ENCODE results near the gene P2RX7.
"Not testable (repeated sequence)": the region's sequence is repeated elsewhere in the genome, so short reads cannot be mapped to it uniquely, and the experiment has no call there.

Gene P2RX7

GRCh38 chr12:121170611-121171260, 38.1 kb downstream of the P2RX7 start:
- no peak for DNase-seq (ENCODE audit: low read depth in 3 of 3)

DNA sequence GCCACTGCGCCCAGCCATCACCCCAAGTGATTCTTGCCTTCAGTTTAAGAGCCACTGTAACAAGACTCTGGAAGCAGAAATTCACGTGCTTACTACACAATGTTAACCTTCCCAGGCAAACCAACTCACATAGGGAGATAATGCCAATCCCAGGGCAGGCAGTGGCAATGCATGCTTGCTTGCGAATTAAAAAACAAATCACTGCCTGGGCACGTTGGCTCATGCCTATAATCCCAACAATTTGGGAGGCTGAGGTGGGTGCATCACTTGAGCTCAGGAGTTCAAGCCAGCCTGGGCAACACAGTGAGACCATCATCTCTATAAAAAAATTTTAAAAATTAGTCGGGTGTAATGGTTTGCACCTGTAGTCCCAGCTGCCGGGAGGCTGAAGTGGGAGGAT, 39.5 kb downstream of the P2RX7 start:
- DNase-seq (ENCODE audit: low read depth in 3 of 3): no peak

DNA sequence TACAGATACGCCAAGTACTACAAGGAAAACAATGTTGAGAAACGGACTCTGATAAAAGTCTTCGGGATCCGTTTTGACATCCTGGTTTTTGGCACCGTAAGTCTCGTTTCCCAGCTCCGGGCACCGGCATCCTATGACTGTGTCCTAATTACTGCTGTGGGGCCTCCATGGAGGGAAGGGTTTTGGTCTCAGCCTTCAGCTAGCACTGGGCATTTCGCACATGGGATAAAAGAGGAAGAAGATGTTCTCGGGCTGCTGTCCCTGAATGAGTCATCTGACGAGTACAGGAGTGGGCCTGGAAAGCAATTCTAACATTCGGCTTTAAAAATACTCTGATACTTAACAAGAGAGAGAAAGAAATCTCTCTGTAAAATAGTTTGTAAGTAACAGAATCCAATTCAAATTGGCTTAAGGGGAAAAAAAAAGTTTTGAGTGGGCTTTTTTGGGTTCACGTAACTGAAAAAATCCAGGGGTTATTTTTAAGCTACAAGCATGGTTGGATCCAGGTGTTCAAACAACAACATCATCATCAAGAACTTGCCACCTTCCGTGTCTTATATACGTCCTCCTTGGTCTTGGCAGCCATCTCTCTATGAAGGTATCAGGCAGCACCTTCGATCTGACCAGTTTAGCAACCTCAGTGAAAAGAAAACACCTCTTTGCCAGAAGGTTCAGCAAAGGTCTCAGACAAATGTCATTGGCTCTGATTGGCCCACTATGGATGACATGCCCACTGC, 42.9 kb downstream of the P2RX7 start:
- DNase-seq (ENCODE audit: low read depth in 3 of 3): no peak

DNA sequence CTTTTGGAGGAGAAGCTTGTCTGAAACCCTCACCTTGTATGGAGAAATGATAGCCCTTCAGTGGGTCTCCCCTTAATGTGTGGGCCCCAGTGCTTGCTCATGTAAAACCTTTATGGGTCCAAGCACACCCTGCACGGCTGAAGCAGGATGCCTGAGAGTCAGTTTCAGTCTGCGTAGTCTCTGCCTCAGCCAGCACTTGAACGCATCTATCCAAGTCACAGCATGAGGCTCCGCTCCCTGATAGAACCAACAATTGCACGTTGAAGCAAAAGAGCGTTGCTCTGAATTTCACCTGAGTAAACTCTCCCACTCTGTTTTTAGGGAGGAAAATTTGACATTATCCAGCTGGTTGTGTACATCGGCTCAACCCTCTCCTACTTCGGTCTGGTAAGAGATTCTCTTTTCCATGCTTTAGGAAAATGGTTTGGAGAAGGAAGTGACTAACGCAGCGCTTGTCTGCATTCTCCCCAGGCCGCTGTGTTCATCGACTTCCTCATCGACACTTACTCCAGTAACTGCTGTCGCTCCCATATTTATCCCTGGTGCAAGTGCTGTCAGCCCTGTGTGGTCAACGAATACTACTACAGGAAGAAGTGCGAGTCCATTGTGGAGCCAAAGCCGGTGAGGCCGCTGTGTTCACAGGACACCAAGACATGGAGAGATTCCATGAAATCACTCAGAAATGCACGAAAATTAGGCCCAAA, 44.3 kb downstream of the P2RX7 start:
- no peak for DNase-seq (ENCODE audit: low read depth in 3 of 3)

GRCh38 chr12:121181181-121181580, 48.5 kb downstream of the P2RX7 start:
- DNase-seq (ENCODE audit: low read depth in 3 of 3): no peak

GRCh38 chr12:121182222-121182893, 49.7 kb downstream of the P2RX7 start:
- DNase-seq (ENCODE audit: low read depth in 3 of 3): no peak

GRCh38 chr12:121184425-121184824, 51.7 kb downstream of the P2RX7 start:
- no peak for DNase-seq (ENCODE audit: low read depth in 3 of 3)

DNA sequence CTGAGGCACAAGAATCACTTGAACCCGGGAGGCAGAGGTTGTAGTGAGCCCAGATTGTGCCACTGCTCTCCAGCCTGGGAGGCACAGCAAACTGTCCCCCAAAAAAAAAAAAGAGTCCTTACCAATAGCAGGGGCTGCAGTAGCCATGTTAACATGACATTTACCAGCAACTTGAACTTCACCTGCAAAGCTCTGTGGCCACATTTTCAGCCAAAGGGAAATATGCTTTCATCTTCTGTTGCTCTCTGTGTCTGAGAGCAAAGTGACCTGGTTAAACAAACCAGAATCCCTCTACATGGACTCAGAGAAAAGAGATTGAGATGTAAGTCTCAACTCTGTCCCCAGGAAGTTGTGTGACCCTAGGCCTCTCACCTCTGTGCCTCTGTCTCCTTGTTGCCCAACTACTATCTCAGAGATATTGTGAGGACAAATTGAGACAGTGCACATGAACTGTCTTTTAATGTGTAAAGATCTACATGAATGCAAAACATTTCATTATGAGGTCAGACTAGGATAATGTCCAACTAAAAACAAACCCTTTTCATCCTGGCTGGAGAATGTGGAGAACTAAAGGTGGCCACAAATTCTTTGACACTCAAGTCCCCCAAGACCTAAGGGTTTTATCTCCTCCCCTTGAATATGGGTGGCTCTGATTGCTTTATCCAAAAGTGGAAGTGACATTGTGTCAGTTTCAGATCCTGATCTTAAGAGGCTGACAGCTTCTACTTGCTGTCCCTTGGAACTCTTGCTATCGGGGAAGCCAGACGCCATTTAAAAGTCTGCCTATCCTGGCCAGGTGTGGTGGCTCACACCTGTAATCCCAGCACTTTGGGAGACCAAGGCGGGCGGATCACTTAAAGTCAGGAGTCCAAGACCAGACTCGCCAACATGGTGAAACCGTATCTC, 52.6 kb downstream of the P2RX7 start:
- no peak for DNase-seq (ENCODE audit: low read depth in 3 of 3)

- no peak for DNase-seq (ENCODE audit: low read depth in 3 of 3)
Observed at GRCh38 chr12:121186826-121187225, 54.1 kb downstream of the P2RX7 start.

DNA sequence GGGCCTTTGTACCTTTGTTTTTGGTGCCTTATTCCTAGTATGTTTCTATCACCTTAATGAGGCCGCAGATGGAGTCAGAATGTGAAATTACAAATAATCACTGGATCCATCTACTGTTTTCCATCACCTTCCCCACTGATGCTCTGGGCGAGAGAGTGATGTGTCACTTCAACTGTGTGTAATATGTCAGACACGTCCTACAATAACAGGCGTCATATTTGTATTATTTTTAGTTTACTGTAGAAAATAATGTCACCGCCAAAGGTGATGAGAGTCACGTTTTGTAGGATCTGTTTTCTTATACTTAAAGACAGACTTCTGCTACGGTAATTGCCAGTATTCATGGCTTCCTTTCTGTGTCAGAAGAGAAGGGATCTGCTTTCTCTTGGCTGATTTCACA, 54.8 kb downstream of the P2RX7 start:
- DNase-seq (ENCODE audit: low read depth in 3 of 3): no peak

- DNase-seq (ENCODE audit: low read depth in 3 of 3): no peak
Observed at GRCh38 chr12:121188227-121188626, 55.6 kb downstream of the P2RX7 start.

DNA sequence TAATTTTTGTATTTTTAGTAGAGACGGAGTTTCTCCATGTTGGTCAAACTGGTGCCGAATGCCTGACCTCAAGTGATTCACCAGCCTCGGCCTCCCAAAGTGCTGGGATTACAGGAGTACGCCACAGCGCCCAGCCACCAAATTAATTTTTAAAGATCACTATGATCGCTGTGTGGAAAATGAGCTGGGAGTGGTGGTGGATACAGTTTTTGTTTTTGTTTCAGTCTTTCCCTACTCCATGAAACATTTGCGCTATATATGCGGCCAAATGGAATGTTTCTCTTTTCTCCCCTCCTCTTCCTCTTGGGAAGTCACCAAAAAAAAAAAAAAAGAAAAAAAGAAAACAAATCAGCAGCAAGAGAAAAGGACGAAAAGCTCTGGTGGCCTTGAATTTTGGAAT, 56.5 kb downstream of the P2RX7 start:
- DNase-seq (ENCODE audit: low read depth in 3 of 3): no peak

DNA sequence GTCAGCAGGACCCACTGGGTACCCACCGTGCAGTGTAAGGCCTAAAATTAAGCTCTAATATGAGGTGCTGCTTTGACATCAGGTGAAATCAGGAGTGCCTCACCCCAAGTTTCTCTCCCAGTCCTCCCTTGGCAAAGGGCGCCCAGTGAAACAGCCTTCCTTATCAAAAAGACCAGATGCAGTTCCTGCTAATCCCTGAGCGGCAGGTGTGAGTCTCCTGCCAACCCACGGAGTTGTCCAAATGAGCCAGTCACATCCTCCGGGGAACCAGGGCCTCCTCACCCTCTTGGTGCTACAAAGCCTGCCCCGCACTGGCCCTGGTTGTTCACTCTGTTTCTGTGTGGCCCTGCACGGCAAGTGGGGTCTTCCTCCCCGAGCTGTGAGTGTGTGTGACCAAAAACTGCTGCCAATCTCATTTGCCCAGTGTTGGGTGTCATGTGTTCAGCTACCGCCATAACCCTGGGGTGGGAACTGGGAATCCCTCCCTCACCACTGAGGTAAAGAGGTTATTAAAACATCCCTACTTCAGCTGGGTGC, 57.0 kb downstream of the P2RX7 start:
- no peak for DNase-seq (ENCODE audit: low read depth in 3 of 3)

- no peak for DNase-seq (ENCODE audit: low read depth in 3 of 3)
Observed at GRCh38 chr12:121190523-121191031, 57.9 kb downstream of the P2RX7 start.

- DNase-seq (ENCODE audit: low read depth in 3 of 3): no peak
Observed at GRCh38 chr12:121191151-121191550, 58.5 kb downstream of the P2RX7 start.

GRCh38 chr12:121196902-121197301, 64.2 kb downstream of the P2RX7 start:
- no peak for DNase-seq (ENCODE audit: low read depth in 3 of 3)

DNA sequence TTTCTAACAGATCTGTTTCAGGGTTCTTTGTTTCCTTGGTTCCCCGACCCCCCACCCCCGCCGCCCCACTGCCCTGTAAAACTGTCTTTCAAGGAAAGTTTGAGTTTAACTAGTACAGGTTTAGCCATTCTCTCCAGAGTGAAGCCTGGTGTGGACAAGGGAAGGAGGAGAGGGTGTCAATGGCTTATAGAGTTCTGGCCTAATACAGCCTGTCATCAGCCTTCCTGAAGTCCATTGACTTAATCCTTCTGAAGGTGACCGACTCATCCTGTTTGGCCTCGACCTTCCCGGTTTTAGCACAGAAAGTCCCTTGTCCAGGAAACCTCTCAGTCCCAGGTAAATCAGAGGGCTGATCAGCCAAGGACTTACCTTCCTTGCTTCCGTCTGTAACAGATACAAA, 66.3 kb downstream of the P2RX7 start:
- DNase-seq (ENCODE audit: low read depth in 3 of 3): no peak

DNA sequence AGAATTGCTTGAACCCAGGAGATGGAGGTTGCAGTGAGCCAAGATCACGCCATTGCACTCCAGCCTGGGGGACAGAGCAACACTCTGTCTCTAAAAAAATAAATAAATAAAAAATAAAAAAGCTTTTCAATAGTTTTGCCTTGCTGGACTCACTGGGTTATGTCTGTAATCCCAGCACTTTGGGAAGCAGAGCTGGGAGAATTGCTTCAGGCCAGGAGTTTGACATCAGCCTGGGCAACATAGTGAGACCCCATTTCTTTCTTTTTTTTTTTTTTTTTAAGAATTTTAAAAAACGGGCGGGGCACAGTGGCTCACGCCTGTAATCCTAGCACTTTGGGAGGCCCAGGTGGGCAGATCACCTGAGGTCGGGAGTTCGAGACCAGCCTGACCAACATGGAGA, 68.5 kb downstream of the P2RX7 start:
- not testable (repeated sequence) for DNase-seq (ENCODE audit: low read depth in 3 of 3)

GRCh38 chr12:121202407-121203355, 70.0 kb downstream of the P2RX7 start:
- DNase-seq (ENCODE audit: low read depth in 3 of 3): no peak

DNA sequence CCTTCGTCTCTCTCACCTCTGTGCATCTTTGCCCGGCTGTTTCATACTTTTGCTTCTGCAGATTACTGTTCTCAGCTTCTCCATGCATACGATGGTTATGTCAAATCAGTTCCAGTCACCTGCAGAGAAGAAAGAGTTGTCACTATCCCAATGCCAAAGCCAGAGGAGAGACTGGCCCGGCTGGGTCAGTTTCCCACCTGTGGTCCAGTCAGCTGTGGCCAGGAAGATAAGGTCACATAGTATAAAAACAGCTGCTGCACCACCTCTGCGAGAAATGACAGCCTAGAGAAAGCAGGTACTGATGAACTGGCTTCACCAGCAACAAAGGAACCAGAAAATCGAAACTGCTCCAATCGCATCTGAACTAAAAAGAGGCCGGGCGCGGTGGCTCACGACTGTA, 70.8 kb downstream of the P2RX7 start:
- no peak for DNase-seq (ENCODE audit: low read depth in 3 of 3)
